SU-DHL-6 (cell line): ENCODE measurements around the gene QKI.

Source experiments
- H2AFZ ChIP-seq: fragments of 200-600 bp; sonication (generic); 2 replicates; pipeline ENCODE4 v1.6.1; 2014; ENCODE audit warnings: low read depth, mild to moderate bottlenecking, moderate library complexity, mixed read lengths, antibody characterized with exemption, low read length; ENCODE audit not compliant: severe bottlenecking
- H3F3A ChIP-seq: fragments of 200-600 bp; shearing (Covaris generic); 2 replicates; pipeline ENCODE4 v1.6.0; 2016; ENCODE audit warnings: antibody characterized with exemption, mild to moderate bottlenecking; ENCODE audit not compliant: insufficient read depth
- H3K27ac ChIP-seq: fragments of 200-600 bp; sonication (generic); 2 replicates; pipeline ENCODE4 v1.5.1; 2016; ENCODE audit warnings: low read depth, mild to moderate bottlenecking, low read length, moderate library complexity, mixed read lengths
- H3K27me3 ChIP-seq: fragments of 200-600 bp; sonication (generic), shearing (Covaris generic); 2 replicates; pipeline ENCODE4 v1.6.0; 2014; ENCODE audit warnings: mild to moderate bottlenecking, low read length
- H3K36me3 ChIP-seq: fragments of 200-600 bp; sonication (generic); 2 replicates; pipeline ENCODE4 v1.6.1; 2014; ENCODE audit warnings: mild to moderate bottlenecking, low read length, mixed read lengths
- H3K4me2 ChIP-seq: fragments of 300-600, 200-600 bp; shearing (Covaris generic), sonication (generic); 2 replicates; pipeline ENCODE4 v1.6.0; 2014; ENCODE audit warnings: low read length, low read depth, mild to moderate bottlenecking; ENCODE audit not compliant: poor library complexity, severe bottlenecking
- H3K4me3 ChIP-seq: fragments of 200-600 bp; sonication (generic); 2 replicates; pipeline ENCODE4 v1.5.1; 2014; ENCODE audit warnings: antibody characterized with exemption, low read length, mild to moderate bottlenecking, mixed read lengths; ENCODE audit not compliant: insufficient read depth, poor library complexity, severe bottlenecking
- H3K79me2 ChIP-seq: fragments of 200-600 bp; sonication (generic); 2 replicates; pipeline ENCODE4 v1.6.1; 2014; ENCODE audit warnings: mild to moderate bottlenecking, low read length, moderate library complexity; ENCODE audit not compliant: insufficient read depth
- H3K9ac ChIP-seq: fragments of 200-600 bp; sonication (generic); 2 replicates; pipeline ENCODE4 v1.7.0; 2014; ENCODE audit warnings: mild to moderate bottlenecking, low read length
- H3K9me2 ChIP-seq: fragments of 200-600 bp; sonication (generic); replicated peaks from 2 replicates; pipeline ENCODE4 v1.6.1; 2014; ENCODE audit warnings: low read length; ENCODE audit not compliant: insufficient read depth
- H3K9me3 ChIP-seq: fragments of 200-600 bp; sonication (generic); 2 replicates; pipeline ENCODE4 v1.6.1; 2014; ENCODE audit warnings: low read length, mixed read lengths; ENCODE audit not compliant: insufficient read depth
- H4K20me1 ChIP-seq: fragments of 200-600 bp; sonication (generic); 2 replicates; pipeline ENCODE4 v1.6.1; 2014; ENCODE audit warnings: low read depth, mild to moderate bottlenecking, antibody characterized with exemption, low read length, moderate library complexity, mixed read lengths
- CTCF ChIP-seq: fragments of 200-600 bp; sonication (generic); IDR thresholded peaks from one replicate; pipeline ENCODE4 v1.5.1; 2017; ENCODE audit warnings: antibody characterized with exemption, mild to moderate bottlenecking, low read length, moderate library complexity; ENCODE audit not compliant: insufficient read depth, poor library complexity, severe bottlenecking
- EZH2phosphoT487 ChIP-seq: fragments of 200-600 bp; sonication (generic), shearing (Covaris generic); conservative IDR thresholded peaks from 2 replicates; pipeline ENCODE4 v1.6.1; 2018; ENCODE audit warnings: mild to moderate bottlenecking, antibody characterized with exemption, low read length, moderate library complexity, mixed read lengths

Gene QKI

GRCh38 chr6:163422550-163422949 lies 8.0 kb downstream of the QKI start:
- Histone ChIP-seq H3K27me3 (no peaks in the 10 kb centered on the region), H3K79me2 (peaks cover 90% of the 10 kb centered on the region), H3K9ac (no peak overlapping the region), H2AFZ (no peak overlapping the region), H3K9me2 (no peaks in the 10 kb centered on the region), H3K4me2 (no peak overlapping the region), H3K36me3 (no peaks in the 10 kb centered on the region), H4K20me1 (peaks cover 68% of the 10 kb centered on the region), H3K4me3 (no peak overlapping the region), H3K9me3 (no peaks in the 10 kb centered on the region), H3K27ac (no peak overlapping the region), H3F3A (no peaks in the 10 kb centered on the region)
- TF ChIP-seq EZH2phosphoT487 (no peak), CTCF (no peak)

GRCh38 chr6:163423696-163424095 lies 9.2 kb downstream of the QKI start:
- Histone ChIP-seq H3K27ac (no peak overlapping the region), H2AFZ (no peak overlapping the region), H3K36me3 (no peaks in the 10 kb centered on the region), H3K79me2 (peaks cover 90% of the 10 kb centered on the region), H3K4me3 (no peak overlapping the region), H3F3A (no peaks in the 10 kb centered on the region), H3K9me3 (no peaks in the 10 kb centered on the region), H3K27me3 (no peaks in the 10 kb centered on the region), H3K9me2 (no peaks in the 10 kb centered on the region), H3K4me2 (no peak overlapping the region), H4K20me1 (peaks cover 71% of the 10 kb centered on the region), H3K9ac (no peak overlapping the region)
- TF ChIP-seq EZH2phosphoT487 = no peak
- TF ChIP-seq CTCF = no peak

GRCh38 chr6:163427498-163428254 lies 13.2 kb downstream of the QKI start:
- Histone ChIP-seq H2AFZ (no peak overlapping the region), H3K4me2 (no peak overlapping the region), H4K20me1 (peaks cover 74% of the 10 kb centered on the region), H3K36me3 (no peaks in the 10 kb centered on the region), H3K27me3 (no peaks in the 10 kb centered on the region), H3K79me2 (peaks cover 90% of the 10 kb centered on the region), H3K9me2 (no peaks in the 10 kb centered on the region), H3K4me3 (no peak overlapping the region), H3F3A (no peaks in the 10 kb centered on the region), H3K9me3 (no peaks in the 10 kb centered on the region), H3K9ac (no peak overlapping the region), H3K27ac (no peak overlapping the region)
- TF ChIP-seq CTCF (peak; percentile 11), EZH2phosphoT487 (no peak)
